Hepatocyte (in vitro differentiated cells): ENCODE data around the gene PTPRN2.

ENCODE experiments used
- EZH2 ChIP-seq: fragments of 200-600 bp; sonication (generic); IDR thresholded peaks from 2 replicates; pipeline ENCODE4 v1.6.1; 2016; ENCODE audit warnings: antibody characterized with exemption, mild to moderate bottlenecking, borderline replicate concordance
- EZH2phosphoT487 ChIP-seq: fragments of 200-600 bp; sonication (generic); IDR thresholded peaks from one replicate; pipeline ENCODE4 v1.6.1; 2018; ENCODE audit warnings: antibody characterized with exemption, mild to moderate bottlenecking, low read depth, moderate library complexity; ENCODE audit not compliant: unreplicated experiment, severe bottlenecking
- TF ChIP-seq, protein P1 (sequence below): fragments of 200-600 bp; sonication (generic); IDR thresholded peaks from 2 replicates; pipeline ENCODE4 v1.5.1; 2016; ENCODE audit warnings: antibody characterized with exemption, mild to moderate bottlenecking; ENCODE audit not compliant: poor library complexity

DNA sequence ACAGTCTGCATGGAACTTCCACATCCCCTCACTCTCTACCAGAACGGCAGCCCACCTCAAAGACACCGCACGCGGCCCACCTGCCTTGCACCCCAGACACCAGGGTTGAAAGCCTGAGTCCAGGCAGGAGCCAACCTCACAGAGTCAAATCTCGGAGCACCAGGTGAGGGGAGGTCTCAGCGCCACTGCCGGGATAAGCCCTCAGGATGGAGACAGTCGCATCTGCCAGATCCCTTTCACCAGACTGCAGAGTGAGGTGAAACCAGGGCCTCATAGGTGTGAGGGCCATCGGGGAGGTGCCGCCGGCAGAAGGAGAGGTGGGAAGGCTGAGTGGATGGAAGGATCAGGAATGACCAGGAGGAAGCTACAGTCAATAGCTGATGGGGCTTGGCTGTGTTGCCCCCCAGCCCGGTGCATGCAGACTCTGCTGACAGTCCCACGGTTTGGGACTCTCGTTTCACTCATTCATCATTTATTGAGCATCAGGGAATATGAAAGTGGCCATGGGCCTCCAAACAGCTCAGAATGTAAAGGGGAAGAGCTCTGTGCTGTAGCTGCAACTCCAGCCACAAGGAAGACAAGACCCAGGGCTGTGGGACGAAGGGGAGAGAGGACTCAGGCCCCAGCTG is 315.0 kb downstream of the PTPRN2 start:
- TF ChIP-seq EZH2 (no peak), EZH2phosphoT487 (no peak)
- TF ChIP-seq, protein P1, sequence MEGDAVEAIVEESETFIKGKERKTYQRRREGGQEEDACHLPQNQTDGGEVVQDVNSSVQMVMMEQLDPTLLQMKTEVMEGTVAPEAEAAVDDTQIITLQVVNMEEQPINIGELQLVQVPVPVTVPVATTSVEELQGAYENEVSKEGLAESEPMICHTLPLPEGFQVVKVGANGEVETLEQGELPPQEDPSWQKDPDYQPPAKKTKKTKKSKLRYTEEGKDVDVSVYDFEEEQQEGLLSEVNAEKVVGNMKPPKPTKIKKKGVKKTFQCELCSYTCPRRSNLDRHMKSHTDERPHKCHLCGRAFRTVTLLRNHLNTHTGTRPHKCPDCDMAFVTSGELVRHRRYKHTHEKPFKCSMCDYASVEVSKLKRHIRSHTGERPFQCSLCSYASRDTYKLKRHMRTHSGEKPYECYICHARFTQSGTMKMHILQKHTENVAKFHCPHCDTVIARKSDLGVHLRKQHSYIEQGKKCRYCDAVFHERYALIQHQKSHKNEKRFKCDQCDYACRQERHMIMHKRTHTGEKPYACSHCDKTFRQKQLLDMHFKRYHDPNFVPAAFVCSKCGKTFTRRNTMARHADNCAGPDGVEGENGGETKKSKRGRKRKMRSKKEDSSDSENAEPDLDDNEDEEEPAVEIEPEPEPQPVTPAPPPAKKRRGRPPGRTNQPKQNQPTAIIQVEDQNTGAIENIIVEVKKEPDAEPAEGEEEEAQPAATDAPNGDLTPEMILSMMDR, result no peak
